ENCODE measurements around the gene UBA52.
"Not testable (repeated sequence)": the region's sequence is repeated elsewhere in the genome, so short reads cannot be mapped to it uniquely, and the experiment has no call there.

UBA52 gene

DNA sequence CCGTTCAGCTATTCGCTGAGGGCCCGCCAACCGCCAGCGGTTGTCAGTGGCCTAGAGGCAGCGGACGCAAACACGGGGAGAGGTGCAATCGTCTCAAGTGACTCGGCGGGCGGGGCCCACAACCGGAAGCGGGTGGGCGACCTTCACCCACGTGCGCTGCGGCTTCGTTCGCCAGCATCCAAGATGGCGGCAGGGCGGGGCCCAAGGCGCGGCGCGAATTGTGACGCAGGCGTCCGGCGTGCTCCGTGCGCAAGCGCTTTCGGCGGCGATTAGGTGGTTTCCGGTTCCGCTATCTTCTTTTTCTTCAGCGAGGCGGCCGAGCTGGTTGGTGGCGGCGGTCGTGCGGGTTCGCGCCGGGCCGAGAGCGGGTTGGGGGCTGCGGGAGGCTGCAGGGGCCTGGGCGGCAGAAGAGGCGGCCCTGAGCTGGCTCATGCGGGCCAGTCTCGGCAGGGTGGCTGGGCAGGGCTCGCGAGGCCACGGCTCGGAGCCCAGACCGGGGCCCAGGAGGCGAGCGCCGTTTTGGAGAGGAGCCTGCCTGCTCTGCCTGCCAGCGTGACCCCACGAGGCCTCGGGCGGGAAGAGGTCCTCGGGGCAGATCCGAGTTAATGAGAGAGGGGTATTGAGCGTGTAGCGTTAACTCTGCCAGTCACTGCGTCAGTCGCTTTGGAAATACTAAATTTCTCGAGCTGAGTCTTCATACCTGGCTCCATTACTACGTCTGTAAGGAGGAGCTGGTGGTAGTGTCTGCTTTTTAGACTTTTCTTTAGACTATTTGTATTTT, at the start of gene UBA52:
Gene UBA52 (plus strand): TSS at position 294 of the 781 bp plus-strand sequence. CDS start 1,444 bp downstream, outside the sequence.
- DNase-seq, result peak; percentile 99

DNA sequence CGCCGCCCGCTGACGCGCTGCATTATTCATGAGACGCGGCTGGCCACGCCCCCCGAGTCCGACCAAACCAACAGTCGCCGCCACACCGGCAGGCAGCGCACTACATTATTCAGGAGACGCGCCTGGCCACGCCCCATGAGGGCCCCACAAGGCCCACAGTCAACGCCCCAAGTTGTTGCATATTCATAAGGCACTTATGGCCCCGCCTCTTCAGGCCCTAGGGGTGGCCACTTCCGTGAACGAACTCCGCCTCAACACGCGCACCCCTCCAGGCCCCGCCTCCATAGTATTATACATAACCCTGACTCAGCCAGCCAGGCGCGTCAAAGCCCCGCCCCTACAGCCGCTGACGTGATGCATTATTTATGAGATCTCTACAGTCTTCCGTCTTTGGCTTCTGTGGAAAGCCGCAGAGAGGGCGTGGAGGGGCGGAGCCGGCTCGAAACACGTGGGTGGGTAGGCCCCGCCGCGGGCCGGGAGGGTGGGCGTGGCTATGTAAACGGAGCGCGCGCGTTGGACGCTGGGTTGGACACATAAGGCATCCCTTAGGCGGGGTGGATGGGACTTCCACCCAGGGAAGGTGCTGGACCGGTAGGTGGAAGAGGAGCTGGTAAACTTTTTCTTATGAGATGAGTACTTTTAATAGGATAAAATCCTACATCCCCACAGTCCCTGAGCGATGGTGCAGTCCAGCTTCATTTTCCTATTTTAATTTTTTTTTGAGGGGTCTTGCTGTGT, 49.4 kb upstream of the UBA52 start:
- DNase-seq, result peak; percentile 99

GRCh38 chr19:18522862-18523440, 48.7 kb upstream of the UBA52 start:
- not testable (repeated sequence) for DNase-seq

DNA sequence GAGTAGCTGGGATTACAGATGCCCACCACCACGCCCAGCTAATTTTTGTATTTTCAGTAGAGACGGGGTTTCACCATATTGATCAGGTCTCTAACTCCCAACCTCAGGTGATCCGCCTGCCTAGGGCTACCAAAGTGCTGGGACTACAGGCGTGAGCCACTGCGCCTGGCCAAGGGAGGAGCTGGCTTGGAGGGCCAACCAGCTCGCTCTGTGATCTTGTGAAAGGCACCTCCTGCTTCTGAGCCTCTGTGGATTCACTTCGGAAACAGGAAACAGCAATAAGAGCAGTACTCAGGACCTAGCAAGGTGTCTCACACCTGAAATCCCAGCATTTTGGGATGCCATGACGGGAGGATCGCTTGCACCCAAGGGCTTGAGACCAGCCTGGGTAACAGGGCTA, 47.8 kb upstream of the UBA52 start:
- peak; percentile 36 for DNase-seq

GRCh38 chr19:18526316-18526715, 45.3 kb upstream of the UBA52 start:
- DNase-seq, result no peak

- no peak for DNase-seq
Observed at GRCh38 chr19:18529782-18530181, 41.9 kb upstream of the UBA52 start.

GRCh38 chr19:18531485-18531884, 40.2 kb upstream of the UBA52 start:
- no peak for DNase-seq

GRCh38 chr19:18532168-18532890, 39.3 kb upstream of the UBA52 start:
- DNase-seq, result no peak

DNA sequence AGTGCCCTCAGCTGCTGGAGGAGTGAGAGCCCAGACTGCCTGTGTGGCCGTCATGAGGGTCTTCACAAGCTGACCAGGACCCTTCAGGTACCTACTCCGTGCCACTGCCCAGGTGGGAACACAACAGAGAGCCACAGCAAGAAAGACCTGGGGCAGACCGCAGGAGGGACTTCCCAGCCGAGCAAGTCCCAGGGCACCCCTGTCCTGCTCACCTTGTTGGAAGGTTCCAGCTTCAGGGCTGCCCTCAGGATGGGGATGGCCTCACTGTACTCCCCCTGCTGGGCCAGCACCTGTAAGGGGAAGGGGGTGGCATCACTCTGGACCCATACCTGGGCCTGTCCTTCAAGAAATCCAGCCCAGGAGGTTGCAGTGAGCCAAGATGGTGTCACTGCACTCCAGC, 38.6 kb upstream of the UBA52 start:
- no peak for DNase-seq

DNA sequence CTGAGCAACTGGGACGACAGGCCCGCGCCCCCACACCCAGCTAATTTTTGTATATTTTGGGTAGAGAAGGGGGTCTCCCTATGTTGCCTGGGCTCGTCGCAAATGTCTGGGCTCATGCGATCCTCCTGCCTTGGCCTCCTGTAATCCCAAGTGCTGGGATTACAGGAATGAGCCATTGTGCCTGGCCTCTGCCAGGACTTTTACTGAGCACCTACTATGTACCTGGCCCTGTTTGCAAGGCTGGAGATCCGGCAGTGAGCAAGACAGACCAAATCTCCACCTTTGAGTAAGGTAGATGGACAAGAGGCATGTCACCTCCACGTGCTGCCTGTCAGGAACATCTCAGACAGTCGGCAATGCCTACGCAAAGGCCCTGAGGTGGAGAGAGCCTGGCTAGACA, 35.2 kb upstream of the UBA52 start:
- DNase-seq, result no peak

DNA sequence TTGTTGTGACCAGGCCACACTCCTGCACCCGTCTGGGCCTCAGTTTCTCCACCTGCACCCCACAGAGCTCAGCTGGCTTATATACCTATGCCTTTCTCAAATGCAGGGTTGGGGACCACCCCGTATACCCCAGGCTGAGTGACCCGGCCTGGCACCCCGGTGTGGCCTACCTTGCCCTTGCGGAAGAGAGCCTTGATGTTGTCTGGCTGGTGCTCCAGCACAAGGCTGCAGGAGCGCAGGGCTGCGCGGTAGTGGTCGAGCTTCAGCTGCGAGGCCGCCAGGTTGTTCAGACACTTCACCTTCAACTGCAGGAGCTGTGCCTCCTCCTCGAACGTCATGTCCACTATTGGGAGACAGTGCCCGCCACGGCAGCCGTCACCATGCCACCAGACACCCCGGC, 34.2 kb upstream of the UBA52 start:
- DNase-seq, result no peak

DNA sequence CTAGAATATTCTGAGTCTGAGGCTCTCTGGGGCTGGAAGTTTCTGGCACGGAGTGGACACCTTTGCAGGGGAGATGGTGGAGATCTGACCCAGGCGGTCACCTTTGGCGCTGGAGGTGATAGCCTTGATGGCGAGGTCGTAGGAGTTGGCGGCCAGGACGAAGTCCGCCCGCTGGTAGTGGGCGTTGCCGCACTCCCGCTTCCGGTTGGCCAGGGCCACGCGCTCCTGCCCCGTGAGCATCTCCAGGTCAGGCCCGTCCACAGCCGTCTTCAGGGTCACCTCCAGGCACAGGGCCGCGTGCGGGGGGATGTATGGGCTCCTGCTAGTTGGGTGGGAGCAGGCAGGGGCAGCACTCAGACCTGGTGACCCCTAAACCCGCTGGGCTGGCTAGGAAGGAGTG, 33.5 kb upstream of the UBA52 start:
- DNase-seq, result no peak

- no peak for DNase-seq
Observed at GRCh38 chr19:18539372-18539771, 32.3 kb upstream of the UBA52 start.

GRCh38 chr19:18540200-18540599, 31.5 kb upstream of the UBA52 start:
- not testable (repeated sequence) for DNase-seq

DNA sequence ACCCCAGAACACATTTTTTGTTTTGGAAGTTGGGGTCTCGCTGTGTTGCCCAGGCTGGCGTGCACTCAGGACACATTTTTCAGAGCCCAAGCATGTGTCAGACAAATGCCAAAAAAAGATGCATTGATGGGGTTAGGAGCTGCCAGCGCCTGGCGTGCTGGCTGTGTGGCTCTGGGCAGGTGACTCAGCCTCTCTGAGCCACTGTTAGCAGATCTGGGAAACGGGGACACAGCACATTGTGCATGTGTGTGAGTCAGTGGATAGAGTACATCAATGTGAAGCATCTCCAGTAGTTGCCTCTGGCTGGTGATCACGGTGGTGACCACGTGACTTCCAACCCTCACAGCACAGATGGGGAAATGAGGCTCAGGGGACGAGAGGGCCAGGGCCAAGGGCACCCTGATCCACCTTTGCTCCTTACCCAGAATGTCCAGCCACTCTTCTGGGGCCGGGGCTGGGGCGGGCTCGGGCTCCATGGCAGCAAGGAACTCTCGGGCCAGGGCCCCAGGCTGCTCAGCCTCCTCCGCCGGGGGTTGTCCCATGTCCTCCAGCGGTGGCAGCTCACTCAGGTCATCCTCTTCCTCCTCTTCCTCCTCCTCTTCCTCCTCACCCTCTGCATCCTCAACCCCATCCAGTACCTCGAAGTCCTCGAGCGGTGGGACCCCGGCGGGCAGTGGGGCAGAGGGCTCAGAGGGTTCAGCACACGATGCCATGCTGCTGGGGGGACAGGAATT, 30.2 kb upstream of the UBA52 start:
- DNase-seq, result no peak

GRCh38 chr19:18541992-18542940, 29.4 kb upstream of the UBA52 start:
- no peak for DNase-seq

DNA sequence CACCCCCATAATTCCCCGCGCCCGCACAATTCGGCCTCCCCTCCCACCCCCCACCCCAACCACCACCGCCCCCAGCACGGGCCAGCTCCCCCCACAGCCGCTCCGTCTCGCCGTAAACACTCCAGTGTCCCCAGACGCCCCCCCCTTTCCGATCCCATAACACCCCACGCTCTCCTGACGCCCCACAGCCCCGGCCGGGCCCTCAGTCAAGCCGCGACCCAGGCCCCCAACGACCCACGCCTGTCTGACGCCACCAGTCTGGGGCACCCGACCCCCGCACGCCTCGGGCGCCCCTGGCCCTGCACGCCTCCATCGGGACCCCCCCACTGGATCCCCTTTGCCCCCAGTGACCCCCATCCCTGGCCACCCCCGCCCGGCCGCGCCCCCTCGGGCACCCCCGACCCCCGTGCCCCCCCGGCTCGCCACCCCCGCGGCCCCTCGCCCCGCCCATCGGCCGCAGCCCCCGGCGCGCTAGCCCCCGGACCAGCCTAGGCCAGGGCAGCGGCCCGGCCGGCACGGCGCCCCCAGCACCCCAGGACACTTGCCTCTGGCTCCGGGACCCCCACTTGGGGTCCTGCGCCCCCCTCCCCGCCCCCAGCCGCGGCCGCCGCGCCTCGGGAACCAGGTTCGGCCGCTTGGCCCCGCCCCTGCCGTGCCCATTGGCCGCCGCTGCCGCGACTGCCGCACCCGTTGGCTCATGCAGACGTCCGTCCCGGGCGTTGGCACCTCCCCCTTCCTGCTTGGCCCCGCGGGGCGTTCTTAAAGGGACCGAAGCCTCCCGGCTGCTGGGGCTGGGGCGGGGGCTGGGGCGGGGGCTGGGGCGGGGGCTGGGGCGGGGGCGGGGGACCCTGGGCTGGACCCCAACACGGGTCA, 28.5 kb upstream of the UBA52 start, which contains the start of gene FKBP8:
Gene FKBP8 (minus strand): TSS at position 633 of the 873 bp plus-strand sequence. CDS start 1,603 bp downstream, outside the sequence.
- peak; percentile 90 for DNase-seq

GRCh38 chr19:18543814-18544475, 27.7 kb upstream of the UBA52 start:
- DNase-seq, result peak; percentile 90

- no peak for DNase-seq
Observed at GRCh38 chr19:18551631-18552030, 20.0 kb upstream of the UBA52 start.
